CD14-positive monocyte (primary cell): ENCODE measurements around the gene BAHCC1. TPM values are rescaled to one million over a fixed set of nuclear protein-coding genes. Genes with fewer than 3 reads are reported as not detected.

Experiments
- DNase-seq, 3 donors: peaks; one replicate each; pipeline ENCODE4 v3.0.0-alpha.2; 2011 to 2022
- H2AFZ ChIP-seq: 2 replicates; pipeline ENCODE4 v1.6.0; 2012; ENCODE audit warnings: mild to moderate bottlenecking, low read depth, low read length, inconsistent platforms; ENCODE audit not compliant: insufficient read depth, poor library complexity, severe bottlenecking
- H3K27ac ChIP-seq, 2 donors: 1 replicate in 1 of 2; 2 replicates in 1 of 2; pipeline ENCODE4 v1.5.1; 2012 to 2013; ENCODE audit warnings: low read length in 2 of 2, control low read depth in 1 of 2, inconsistent platforms in 1 of 2, low read depth in 1 of 2, mild to moderate bottlenecking in 1 of 2
- H3K27me3 ChIP-seq, 2 donors: one replicate each; pipeline versions ENCODE4 v1.6.0 to v1.6.1; 2011 to 2013; ENCODE audit warnings: low read length in 2 of 2; ENCODE audit not compliant: control insufficient read depth in 2 of 2, insufficient read depth in 2 of 2
- H3K36me3 ChIP-seq, 2 donors: replicated peaks in 1 of 2; 1 replicate in 1 of 2; 2 replicates in 1 of 2; pipeline versions ENCODE4 v1.5.1 to v1.6.1; 2012 to 2013; ENCODE audit warnings: low read length in 2 of 2, control low read depth in 1 of 2, inconsistent platforms in 1 of 2, mild to moderate bottlenecking in 1 of 2; ENCODE audit not compliant: insufficient read depth in 2 of 2, control insufficient read depth in 1 of 2
- H3K4me1 ChIP-seq, 2 donors: 1 replicate in 1 of 2; 2 replicates in 1 of 2; pipeline versions ENCODE4 v1.5.1 to v1.6.1; 2012 to 2013; ENCODE audit warnings: low read length in 2 of 2, control low read depth in 1 of 2, inconsistent platforms in 1 of 2, mild to moderate bottlenecking in 1 of 2, moderate library complexity in 1 of 2; ENCODE audit not compliant: insufficient read depth in 2 of 2, control insufficient read depth in 1 of 2
- H3K4me2 ChIP-seq: replicated peaks from 2 replicates; pipeline ENCODE3; 2012; ENCODE audit warnings: low read length, moderate library complexity, mild to moderate bottlenecking; ENCODE audit not compliant: poor library complexity, severe bottlenecking; ENCODE audit errors: extremely low read depth
- H3K4me3 ChIP-seq, 3 experiments: fragments of 200-600 bp in 1 of 3; sonication (generic) in 1 of 3; replicated peaks in 1 of 3; 1 replicate in 2 of 3; 2 replicates in 1 of 3; pipeline ENCODE4 v1.5.1; 2011 to 2013; ENCODE audit warnings: low read length in 3 of 3, mild to moderate bottlenecking in 3 of 3, control low read depth in 2 of 3, low read depth in 2 of 3, inconsistent platforms in 1 of 3, moderate library complexity in 1 of 3
- H3K79me2 ChIP-seq: 2 replicates; pipeline ENCODE4 v1.6.0; 2012; ENCODE audit warnings: mild to moderate bottlenecking, control low read depth, inconsistent platforms, low read length, moderate library complexity; ENCODE audit not compliant: insufficient read depth
- H3K9ac ChIP-seq: 2 replicates; pipeline ENCODE4 v1.6.0; 2017; ENCODE audit warnings: low read length, mild to moderate bottlenecking; ENCODE audit not compliant: insufficient read depth, poor library complexity, severe bottlenecking
- H3K9me3 ChIP-seq, 2 donors: replicated peaks in 1 of 2; 1 replicate in 1 of 2; 2 replicates in 1 of 2; pipeline versions ENCODE4 v1.5.1 to v1.6.1; 2012 to 2013; ENCODE audit warnings: low read length in 2 of 2, control low read depth in 1 of 2; ENCODE audit not compliant: control insufficient read depth in 1 of 2, insufficient read depth in 1 of 2
- H4K20me1 ChIP-seq: 2 replicates; pipeline ENCODE4 v1.6.0; 2012; ENCODE audit warnings: mild to moderate bottlenecking, low read length, control low read depth, moderate library complexity; ENCODE audit not compliant: insufficient read depth
- H3K27ac Mint-ChIP-seq, 7 donors: one replicate each; pipeline ENCODE4 v1.8.0; 2020; ENCODE audit warnings: mild to moderate bottlenecking in 7 of 7, mixed read lengths in 7 of 7, moderate library complexity in 6 of 7, inconsistent platforms in 2 of 7
- H3K27me3 Mint-ChIP-seq, 3 donors: one replicate each; pipeline ENCODE4 v1.8.0; 2021 to 2022; ENCODE audit warnings: low read depth in 3 of 3, mild to moderate bottlenecking in 3 of 3, mixed read lengths in 3 of 3, moderate library complexity in 3 of 3, inconsistent platforms in 1 of 3
- H3K36me3 Mint-ChIP-seq, 2 donors: one replicate each; pipeline ENCODE4 v1.8.0; 2020; ENCODE audit warnings: mixed read lengths in 2 of 2, inconsistent platforms in 1 of 2, mild to moderate bottlenecking in 1 of 2
- H3K4me1 Mint-ChIP-seq: one replicate; pipeline ENCODE4 v1.8.0; 2020; ENCODE audit warnings: mild to moderate bottlenecking, mixed read lengths
- H3K4me3 Mint-ChIP-seq, 2 donors: one replicate each; pipeline ENCODE4 v1.8.0; 2020; ENCODE audit warnings: mild to moderate bottlenecking in 2 of 2, mixed read lengths in 2 of 2, moderate library complexity in 1 of 2
- H3K9me3 Mint-ChIP-seq, 7 donors: one replicate each; pipeline ENCODE4 v1.8.0; 2020 to 2022; ENCODE audit warnings: mixed read lengths in 7 of 7, mild to moderate bottlenecking in 6 of 7, moderate library complexity in 6 of 7, inconsistent platforms in 2 of 7
- CTCF ChIP-seq: fragments of 200-600 bp; IDR thresholded peaks from one replicate; pipeline ENCODE4 v1.8.0; 2022; ENCODE audit warnings: antibody characterized with exemption, mild to moderate bottlenecking
- WGBS: methylation state at CpG from one replicate; pipeline ENCODE4 v1.1.5; 2013; ENCODE audit warnings: missing lambda C conversion rate; ENCODE audit not compliant: insufficient coverage; 5-methylcytosine and 5-hydroxymethylcytosine counted together
- intact Hi-C, 2 donors: fragments of 100-400 bp; cut with micrococcal nuclease; formaldehyde crosslinking; loops; one replicate each; pipeline versions ENCODE4 v1.15.0 to v1.15.1; 2023
- polyA plus RNA-seq, 3 donors: library from polyadenylated mRNA; depleted of rRNA in 1 of 3; unstranded in 2 of 3; stranded (reverse) in 1 of 3; fragments of 300-500 nt in 2 of 3; fragments of >200 nt in 1 of 3; fragmentation: Illumina TruSeq in 2 of 3; gene quantifications; 1 replicate in 2 of 3; 2 replicates in 1 of 3; pipeline ENCODE4 v1.2.3, GENCODE V29; 2012 to 2021

Gene BAHCC1
- polyA plus RNA-seq, 3 donors: 0.11 to 8.8 (median 0.27) TPM

GRCh38 chr17:81484195-81484979, 89.1 kb downstream of the BAHCC1 start:
- intact Hi-C loops: loop anchor here (1.0 to 10.0 kb wide), 9 partner anchors 52 to 342 kb away; no protein-coding TSS in a partner anchor
- DNase-seq: peak; percentile 72 to 78 (median 75)
- H3K9ac ChIP-seq: peak overlapping the region; percentile 40
- Mint-ChIP-seq H3K27me3 (peaks cover 18 to 38% (median 24%) of the 10 kb centered on the region in 3 donors), H3K36me3 (no peaks in the 10 kb centered on the region), H3K27ac (no peak overlapping the region), H3K9me3 (peaks cover 0 to 9% (median 0%) of the 10 kb centered on the region in 7 donors), H3K4me1 (peaks cover 41% of the 10 kb centered on the region), H3K4me3 (peak overlapping the region; percentile 62 to 64)
- no peaks in the 10 kb centered on the region for H3K36me3 ChIP-seq
- WGBS: 6% methylated on average over 59 of the region's 60 CpGs
- H3K9me3 ChIP-seq: no peaks in the 10 kb centered on the region
- no peaks in the 10 kb centered on the region for H4K20me1 ChIP-seq
- H3K27ac ChIP-seq: no peak overlapping the region
- H3K4me1 ChIP-seq: peaks cover 50 to 69% of the 10 kb centered on the region in 2 donors
- peak overlapping the region; percentile 94 for H3K4me2 ChIP-seq
- H3K27me3 ChIP-seq: peaks cover 0 to 30% of the 10 kb centered on the region in 2 donors
- H3K4me3 ChIP-seq: peak overlapping the region; percentile 6 to 76 (median 11)
- peak overlapping the region; percentile 89 for H2AFZ ChIP-seq
- no peaks in the 10 kb centered on the region for H3K79me2 ChIP-seq
- peak; percentile 98 for TF ChIP-seq CTCF

GRCh38 chr17:81486199-81486810, 91.0 kb downstream of the BAHCC1 start:
- Mint-ChIP-seq H3K4me3 (peak overlapping the region; percentile 49 to 55), H3K9me3 (peaks cover 0 to 5% (median 0%) of the 10 kb centered on the region in 7 donors), H3K27ac (peak overlapping the region in 2 of 7 donors; percentile 17 to 45), H3K27me3 (peaks cover 16 to 39% (median 29%) of the 10 kb centered on the region in 3 donors), H3K4me1 (peaks cover 41% of the 10 kb centered on the region), H3K36me3 (no peaks in the 10 kb centered on the region)
- no peaks in the 10 kb centered on the region for H3K36me3 ChIP-seq
- intact Hi-C loops: loop anchor here (2.0 to 10.0 kb wide), 2 partner anchors 24 to 202 kb away; no protein-coding TSS in a partner anchor
- peaks cover 46 to 62% of the 10 kb centered on the region in 2 donors for H3K4me1 ChIP-seq
- H3K79me2 ChIP-seq: no peaks in the 10 kb centered on the region
- TF ChIP-seq CTCF: no peak
- H3K27ac ChIP-seq: no peak overlapping the region
- no peak overlapping the region for H2AFZ ChIP-seq
- no peak overlapping the region for H3K9ac ChIP-seq
- no peak overlapping the region for H3K4me3 ChIP-seq
- peak; percentile 21 to 46 (median 25) for DNase-seq
- no peaks in the 10 kb centered on the region for H4K20me1 ChIP-seq
- H3K27me3 ChIP-seq: peaks cover 0 to 24% of the 10 kb centered on the region in 2 donors
- peak overlapping the region; percentile 11 for H3K4me2 ChIP-seq
- WGBS: 94% methylated on average over 2 of the region's 17 CpGs
- no peaks in the 10 kb centered on the region for H3K9me3 ChIP-seq
